HG03135 (cell line): ENCODE results near the gene IL19.

Experiments
- ATAC-seq: cut with Tn5 transposase; IDR thresholded peaks from one replicate; pipeline ENCODE4 v1.9.1; 2021; ENCODE audit warnings: mild to moderate bottlenecking, moderate library complexity; ENCODE audit not compliant: unreplicated experiment

The IL19 gene, protein sequence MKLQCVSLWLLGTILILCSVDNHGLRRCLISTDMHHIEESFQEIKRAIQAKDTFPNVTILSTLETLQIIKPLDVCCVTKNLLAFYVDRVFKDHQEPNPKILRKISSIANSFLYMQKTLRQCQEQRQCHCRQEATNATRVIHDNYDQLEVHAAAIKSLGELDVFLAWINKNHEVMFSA

GRCh38 chr1:206770531-206771337 lies at the start of gene IL19:
IL19 (plus strand) TSS chr1:206770773; CDS start chr1:206836663, 65,890 bp downstream.
- ATAC-seq, result no peak

DNA sequence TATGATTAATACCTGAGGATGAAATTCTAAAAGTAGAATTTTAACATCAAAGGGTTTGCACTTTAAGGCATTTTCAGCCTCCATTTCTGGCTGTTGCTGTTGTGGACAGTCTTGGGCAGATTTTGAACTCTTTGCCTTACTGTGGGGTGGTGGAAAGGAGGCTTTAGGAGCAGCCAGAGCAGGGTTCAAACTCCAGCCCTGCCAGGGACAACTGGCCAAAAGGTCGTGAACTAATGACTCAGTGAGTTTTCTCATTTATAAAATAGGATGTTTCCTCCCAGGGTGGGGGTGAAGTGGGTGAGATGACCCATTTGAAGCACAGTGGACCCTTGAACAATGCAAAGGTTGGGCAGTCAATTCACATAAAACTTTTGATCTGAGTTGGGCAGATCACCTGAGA lies 49.1 kb upstream of the IL19 start:
- ATAC-seq, result no peak

- no peak for ATAC-seq
Observed at GRCh38 chr1:206722751-206723461, 47.7 kb upstream of the IL19 start.

DNA sequence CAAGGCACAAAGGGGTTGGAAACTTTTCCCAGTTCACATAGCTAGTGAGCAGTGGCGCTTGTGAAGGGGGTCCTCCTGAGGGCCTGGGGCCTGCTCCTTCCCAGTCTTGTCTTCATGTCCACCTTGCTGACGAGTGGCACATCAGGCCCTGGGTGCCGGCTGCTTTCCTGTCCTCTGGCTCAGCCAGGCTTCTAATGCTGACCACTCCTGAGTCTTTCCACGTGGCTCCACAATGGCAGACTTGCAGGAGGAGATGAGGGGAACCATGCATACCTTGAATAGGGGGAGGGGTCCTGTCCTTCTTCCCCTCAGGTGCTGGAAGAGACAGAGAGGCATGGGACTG lies 47.1 kb upstream of the IL19 start:
- ATAC-seq, result no peak

- no peak for ATAC-seq
Observed at GRCh38 chr1:206723805-206724472, 46.6 kb upstream of the IL19 start.

DNA sequence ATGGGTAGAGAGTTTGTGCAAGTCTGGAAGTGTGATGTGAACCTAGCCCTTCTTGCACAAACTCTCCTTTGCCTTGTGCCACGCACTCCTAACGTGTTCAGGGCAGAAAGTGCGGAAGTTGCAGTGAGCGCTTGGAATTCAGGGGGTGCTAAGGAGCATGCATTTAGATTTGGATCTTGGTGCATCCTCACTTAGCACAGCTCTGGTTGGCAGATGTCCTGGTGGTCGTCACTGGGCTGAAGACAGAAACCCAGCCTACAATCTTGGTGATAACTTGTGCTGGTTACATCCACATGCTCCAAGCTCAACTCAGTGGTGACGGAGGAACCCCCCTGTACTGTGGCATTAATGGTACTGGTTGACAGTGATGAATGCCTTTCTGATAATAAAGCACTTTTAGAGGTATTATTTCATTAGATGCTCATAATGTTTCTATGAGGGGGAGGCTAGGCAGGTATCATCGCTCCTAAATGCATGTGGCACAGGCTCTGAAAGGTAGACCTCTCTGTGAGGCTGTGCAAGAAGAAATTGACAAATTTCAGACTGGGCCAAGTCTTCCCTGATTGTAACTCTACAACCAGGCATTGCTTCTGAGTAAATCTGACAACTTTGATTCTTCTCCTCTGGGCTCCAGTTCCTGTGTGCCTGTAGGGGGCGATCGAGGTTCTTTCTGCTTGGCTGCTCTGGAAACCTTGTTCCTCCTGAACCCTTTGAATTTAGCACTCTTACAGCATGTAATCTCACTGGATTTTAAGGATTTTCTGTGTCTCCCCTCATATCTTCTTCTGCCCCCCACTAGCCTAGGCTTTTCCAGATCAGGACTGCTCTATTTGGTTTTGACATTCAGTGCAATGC lies 45.2 kb upstream of the IL19 start:
- no peak for ATAC-seq

DNA sequence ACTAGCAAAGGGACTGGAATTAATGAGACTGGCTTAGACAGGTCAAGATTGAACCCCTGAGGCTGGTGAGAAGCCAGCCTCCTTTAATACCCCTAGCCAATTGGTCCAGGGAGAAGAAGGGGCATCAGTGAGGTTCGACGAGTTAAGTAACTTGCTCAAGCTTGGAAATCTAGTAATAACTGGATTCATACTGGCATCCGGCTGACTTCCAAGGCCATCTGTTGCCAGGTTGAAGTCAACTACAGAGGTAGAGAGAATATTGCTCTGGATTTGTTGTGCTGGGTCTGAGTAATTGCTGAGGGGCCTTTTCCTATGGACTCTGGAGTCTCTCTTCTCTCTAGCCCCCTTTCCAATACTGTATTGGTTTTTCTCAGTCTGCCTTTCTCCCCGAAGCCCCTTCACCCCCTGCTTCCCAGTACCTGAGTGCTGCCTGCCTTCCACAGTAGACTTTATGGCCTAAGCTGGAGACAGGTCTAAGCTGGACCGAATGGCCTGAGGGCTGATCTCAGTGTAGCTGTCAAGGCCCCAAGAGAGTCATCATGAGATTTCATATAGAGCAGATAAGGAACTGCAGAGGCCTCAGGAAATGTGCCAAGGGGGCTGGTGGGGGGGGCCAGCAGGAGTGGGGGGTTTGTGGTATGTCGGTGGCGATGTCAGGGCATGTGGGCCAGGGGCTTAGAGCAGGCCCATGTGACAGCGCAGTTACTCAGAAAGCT lies 42.4 kb upstream of the IL19 start:
- ATAC-seq, result no peak

DNA sequence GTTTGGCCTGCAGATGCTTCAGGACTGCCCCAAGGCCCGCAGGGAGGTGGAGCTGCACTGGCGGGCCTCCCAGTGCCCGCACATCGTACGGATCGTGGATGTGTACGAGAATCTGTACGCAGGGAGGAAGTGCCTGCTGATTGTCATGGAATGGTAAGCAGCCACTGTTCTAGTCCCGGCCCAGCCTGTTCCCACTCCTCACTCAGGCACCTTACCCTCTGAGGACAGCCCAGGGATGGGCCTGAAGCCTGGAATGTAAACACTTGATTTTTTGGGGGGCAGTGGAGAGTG lies 41.9 kb upstream of the IL19 start:
- no peak for ATAC-seq

- no peak for ATAC-seq
Observed at GRCh38 chr1:206729050-206729449, 41.5 kb upstream of the IL19 start.

DNA sequence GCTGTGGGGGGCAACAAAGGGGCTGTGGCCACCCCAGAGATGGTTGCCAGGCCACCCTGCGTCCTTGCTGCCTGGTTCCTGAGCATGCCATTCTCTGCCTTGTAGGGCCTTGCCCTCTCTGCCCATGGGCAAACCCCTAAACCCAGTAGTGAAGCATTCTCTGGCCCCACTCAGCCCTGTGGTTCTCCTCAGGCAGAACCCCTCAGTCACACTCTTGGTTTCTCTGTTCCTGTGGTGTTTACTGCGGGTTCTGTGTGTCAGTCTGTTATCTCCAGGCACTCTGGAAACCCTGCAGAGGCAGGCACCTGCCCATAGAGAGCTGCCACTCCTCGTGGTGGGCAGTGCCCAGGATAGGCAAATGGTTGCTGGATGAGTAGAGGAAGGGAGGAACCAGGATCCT lies 41.1 kb upstream of the IL19 start:
- ATAC-seq, result no peak

DNA sequence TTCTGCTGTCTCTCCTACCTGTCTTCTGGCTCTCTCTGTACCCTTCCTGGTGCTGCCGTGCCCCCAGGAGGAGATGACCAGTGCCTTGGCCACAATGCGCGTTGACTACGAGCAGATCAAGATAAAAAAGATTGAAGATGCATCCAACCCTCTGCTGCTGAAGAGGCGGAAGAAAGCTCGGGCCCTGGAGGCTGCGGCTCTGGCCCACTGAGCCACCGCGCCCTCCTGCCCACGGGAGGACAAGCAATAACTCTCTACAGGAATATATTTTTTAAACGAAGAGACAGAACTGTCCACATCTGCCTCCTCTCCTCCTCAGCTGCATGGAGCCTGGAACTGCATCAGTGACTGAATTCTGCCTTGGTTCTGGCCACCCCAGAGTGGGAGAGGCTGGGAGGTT lies 38.1 kb upstream of the IL19 start:
- no peak for ATAC-seq

DNA sequence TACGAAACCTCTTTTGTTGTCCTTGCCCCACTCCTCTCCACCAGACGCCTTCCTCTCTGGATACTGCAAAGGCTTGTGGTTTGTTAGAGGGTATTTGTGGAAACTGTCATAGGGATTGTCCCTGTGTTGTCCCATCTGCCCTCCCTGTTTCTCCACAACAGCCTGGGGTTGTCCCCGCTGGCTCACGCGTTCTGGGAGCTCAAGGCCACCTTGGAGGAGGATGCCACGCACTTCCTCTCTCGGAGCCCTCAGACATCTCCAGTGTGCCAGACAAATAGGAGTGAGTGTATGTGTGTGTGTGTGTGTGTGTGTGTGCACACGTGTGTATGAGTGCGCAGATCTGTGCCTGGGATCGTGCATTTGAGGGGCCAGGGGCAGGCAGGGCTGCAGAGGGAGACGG lies 37.6 kb upstream of the IL19 start:
- no peak for ATAC-seq

- ATAC-seq, result no peak
Observed at GRCh38 chr1:206734499-206735142, 36.0 kb upstream of the IL19 start.

DNA sequence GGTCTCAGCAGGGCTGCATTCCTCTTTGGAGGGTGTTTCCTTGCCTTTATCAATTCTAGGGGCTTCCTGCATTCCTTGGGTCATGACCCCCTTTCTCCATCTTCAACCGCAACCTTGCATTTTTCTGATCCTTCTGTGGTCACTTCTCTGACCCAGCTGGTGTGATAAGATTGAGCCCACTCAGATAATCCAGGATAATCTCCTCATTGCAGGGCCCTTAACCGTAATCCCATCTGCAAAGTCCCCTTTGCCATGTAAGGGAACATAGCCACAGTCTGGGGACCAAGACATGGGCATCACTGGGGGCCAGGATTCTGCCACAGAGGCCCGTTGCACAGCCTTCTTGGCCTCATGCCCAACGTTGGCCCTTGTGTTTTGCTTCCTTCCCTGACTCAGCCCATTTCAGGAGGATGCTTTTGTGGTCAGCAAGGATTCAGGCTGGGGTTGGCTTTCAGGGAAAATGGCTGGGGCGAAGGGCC lies 35.0 kb upstream of the IL19 start:
- ATAC-seq, result no peak

GRCh38 chr1:206736878-206737728 lies 33.5 kb upstream of the IL19 start:
- no peak for ATAC-seq

DNA sequence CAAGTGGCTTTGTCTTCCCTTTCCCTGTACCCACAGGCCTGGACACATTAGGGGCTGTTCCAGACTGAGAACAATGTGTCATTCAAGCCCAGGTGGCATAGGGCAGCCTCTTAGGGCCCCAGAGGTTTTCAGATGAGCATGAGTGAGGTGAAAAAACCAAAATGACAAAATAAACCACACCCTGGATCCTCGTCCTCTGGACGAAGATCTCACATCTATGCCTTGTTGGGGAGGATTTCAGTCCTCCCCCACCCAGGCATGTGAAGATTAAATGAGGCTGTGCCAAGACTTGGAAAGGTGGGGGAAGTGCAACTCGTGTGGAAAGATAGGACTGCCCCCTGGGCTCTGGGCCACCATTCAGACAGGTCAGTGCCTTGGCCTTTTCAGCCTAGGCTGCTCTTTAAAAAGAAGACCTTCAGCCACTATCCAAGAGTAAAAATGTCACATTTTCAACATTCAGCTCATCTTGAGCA lies 32.8 kb upstream of the IL19 start:
- ATAC-seq, result no peak

DNA sequence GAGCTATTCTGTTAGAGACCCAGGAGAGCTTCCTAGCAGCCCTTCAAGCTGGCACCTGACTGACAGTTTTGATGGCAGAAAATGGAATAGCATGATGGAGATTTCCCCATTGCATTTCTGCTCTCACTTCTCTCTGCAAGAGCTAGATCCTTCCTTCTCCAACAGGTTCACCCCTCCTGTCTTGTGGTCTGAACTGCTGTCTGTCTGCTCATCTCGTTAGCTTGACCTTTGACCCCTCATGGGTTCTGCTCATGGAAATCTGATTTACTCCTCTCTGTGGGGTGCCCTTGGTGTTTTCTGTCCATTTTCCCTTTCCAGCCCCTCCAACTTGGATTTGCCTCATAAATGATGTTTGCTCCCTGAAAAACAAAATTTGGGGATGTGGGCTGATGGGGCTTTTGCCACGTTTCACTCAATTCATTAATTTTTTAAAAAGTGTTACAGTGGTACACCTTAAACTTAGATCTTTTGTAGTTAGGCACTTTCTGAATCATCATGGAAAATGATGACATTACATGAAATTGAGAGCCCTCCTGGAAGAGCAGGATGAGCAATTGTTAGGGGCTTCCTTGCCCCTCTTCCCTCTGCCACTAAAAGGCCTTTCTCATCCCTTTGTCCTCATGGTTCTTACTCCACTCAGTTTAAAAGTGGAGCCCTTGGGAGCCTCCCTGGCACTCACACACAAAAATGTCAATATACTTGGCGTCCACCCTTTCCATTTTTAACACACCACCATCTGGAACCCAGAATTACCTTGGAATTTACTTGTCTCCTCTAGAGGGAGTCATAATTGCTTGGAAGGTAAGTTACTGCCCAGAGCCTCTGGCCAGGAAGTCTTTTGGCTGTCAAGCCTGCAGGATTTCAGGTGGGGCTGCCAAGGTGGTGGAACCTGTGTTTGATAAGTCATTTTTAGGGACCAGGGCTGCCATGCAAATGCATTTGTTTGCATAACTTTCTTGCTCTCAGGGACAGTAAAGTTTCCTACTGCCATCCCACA lies 31.9 kb upstream of the IL19 start:
- no peak for ATAC-seq
